SK-N-SH treated with all-trans-retinoic acid at 6 μM for 48 hours (cell line): Measurements from ENCODE around the gene THADA.

ENCODE experiments used
- GLIS3 ChIP-seq: fragments of 250-450 bp; sonication (Bioruptor Pico); IDR thresholded peaks from 2 replicates; pipeline ENCODE4 v1.5.0; 2020; ENCODE audit warnings: mild to moderate bottlenecking, moderate library complexity
- SNAI2 ChIP-seq: fragments of 250-450 bp; sonication (Bioruptor Pico); IDR thresholded peaks from 2 replicates; pipeline ENCODE4 v1.5.0; 2020; ENCODE audit warnings: mild to moderate bottlenecking, moderate library complexity

DNA sequence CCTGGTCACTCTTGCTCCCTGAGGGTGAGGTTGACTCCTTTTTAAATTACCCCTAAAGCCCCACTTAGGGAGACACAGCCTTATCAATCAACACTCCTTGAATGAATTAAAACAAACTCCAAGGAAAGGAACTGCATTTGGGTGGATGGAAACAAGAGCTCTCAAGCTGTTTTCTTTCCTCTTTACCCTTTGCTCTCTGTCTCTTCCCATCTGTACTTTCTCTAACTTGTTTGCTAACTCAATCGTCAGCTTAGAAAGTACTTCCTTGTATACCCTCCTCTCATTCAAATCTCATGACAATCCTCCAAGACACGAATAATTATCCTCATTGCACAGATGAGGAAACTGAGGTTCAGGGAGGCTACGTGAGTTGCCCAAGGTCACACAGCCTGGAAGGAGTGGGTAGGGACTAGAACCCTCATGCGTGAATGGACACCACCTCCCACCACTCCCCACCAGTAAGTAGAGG is 402.2 kb downstream of the THADA start:
- TF ChIP-seq SNAI2 (CRISPR knock-in tag): no peak
- TF ChIP-seq GLIS3 (CRISPR knock-in tag): no peak
